Esophagus muscularis mucosa (tissue), 4 donors: ENCODE measurements around the gene FOXK1. TPM values are rescaled to one million over a fixed set of nuclear protein-coding genes. Genes with fewer than 3 reads are reported as not detected.

Experiments
- DNase-seq: peaks from one replicate; pipeline ENCODE4 v3.0.0-alpha.2; 2017; ENCODE audit errors: extremely low spot score
- H3K27ac ChIP-seq, 4 donors: fragments of 200-600 bp; sonication (generic); replicated peaks in 1 of 4; 1 replicate in 3 of 4; 2 replicates in 1 of 4; pipeline ENCODE4 v1.5.1; 2016 to 2019; ENCODE audit warnings: mild to moderate bottlenecking in 1 of 4
- H3K27me3 ChIP-seq, 4 donors: fragments of 200-600 bp; sonication (generic); one replicate each; pipeline versions ENCODE4 v1.5.1 to v1.6.0; 2016 to 2019
- H3K36me3 ChIP-seq, 4 donors: fragments of 200-600 bp; sonication (generic); one replicate each; pipeline ENCODE4 v1.5.1; 2016 to 2019
- H3K4me1 ChIP-seq, 4 donors: fragments of 200-600 bp; sonication (generic); one replicate each; pipeline ENCODE4 v1.5.1; 2016 to 2019
- H3K4me3 ChIP-seq, 4 donors: fragments of 200-600 bp; sonication (generic); 1 replicate in 2 of 4; 2 replicates in 2 of 4; pipeline ENCODE4 v1.5.1; 2016 to 2019; ENCODE audit warnings: mild to moderate bottlenecking in 4 of 4, moderate library complexity in 1 of 4
- H3K9me3 ChIP-seq, 4 donors: fragments of 200-600 bp; sonication (generic); 1 replicate in 3 of 4; 2 replicates in 1 of 4; pipeline ENCODE4 v1.5.1; 2016 to 2019
- EP300 ChIP-seq: sonication (generic); formaldehyde crosslinking; IDR thresholded peaks from one replicate; pipeline ENCODE4 v1.6.1; 2017; ENCODE audit warnings: antibody characterized with exemption
- POLR2A ChIP-seq: fragments of 450-650 bp; IDR thresholded peaks from one replicate; pipeline ENCODE4 v1.6.1; 2017; ENCODE audit warnings: antibody characterized with exemption, moderate library complexity, mild to moderate bottlenecking, low read depth
- POLR2AphosphoS5 ChIP-seq, 2 donors: sonication (generic); formaldehyde crosslinking; IDR thresholded peaks; one replicate each; pipeline ENCODE4 v1.6.1; 2017; ENCODE audit warnings: antibody characterized with exemption in 2 of 2
- WGBS: methylation state at CpG from one replicate; pipeline ENCODE4 v1.1.5; 2018; 5-methylcytosine and 5-hydroxymethylcytosine counted together
- intact Hi-C: fragments of 100-400 bp; cut with DNase I; formaldehyde crosslinking; loops from one replicate; pipeline ENCODE4 v1.15.1; 2023
- total RNA-seq, 4 donors: library from RNA; depleted of rRNA; stranded (reverse); fragments of >200 nt; gene quantifications; one replicate each; pipeline versions ENCODE4 v1.1.0 to v1.2.1, GENCODE V29; 2016
- TF ChIP-seq, protein P1 (sequence below), 3 experiments: fragments of 200-600 bp in 2 of 3; fragments of 450-650 bp in 1 of 3; sonication (generic) in 2 of 3; IDR thresholded peaks; one replicate each; pipeline ENCODE4 v1.5.1; 2017 to 2019; ENCODE audit warnings: antibody characterized with exemption in 3 of 3, mild to moderate bottlenecking in 2 of 3, moderate library complexity in 1 of 3

The FOXK1 gene
- total RNA-seq, 4 donors from 2014 or later, result 23.4 to 46.1 (median 36.3) TPM

DNA sequence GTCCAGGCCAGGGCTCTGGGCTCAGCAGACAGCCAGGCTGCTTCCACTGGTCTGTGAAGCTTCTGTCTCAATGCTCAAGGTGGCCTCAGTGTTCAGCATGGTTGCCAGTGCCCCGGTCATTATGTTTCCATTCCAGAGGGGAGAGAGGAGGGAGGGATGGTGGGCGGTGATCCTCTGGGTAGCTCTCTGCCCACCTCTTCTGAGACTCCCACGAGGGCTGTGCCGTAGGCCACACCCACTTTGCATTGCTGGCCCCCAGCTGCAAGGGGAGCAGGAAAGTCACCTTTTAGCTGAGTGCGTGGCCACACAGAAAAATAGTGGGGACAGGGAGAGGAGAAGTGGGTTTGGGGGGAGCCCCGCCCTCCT, 42.5 kb downstream of the FOXK1 start:
- Histone ChIP-seq H3K9me3 (no peaks in the 10 kb centered on the region), H3K27me3 (no peaks in the 10 kb centered on the region), H3K4me1 (peaks cover 57 to 91% (median 72%) of the 10 kb centered on the region in 4 donors), H3K4me3 (peak overlapping the region; percentile 54 to 66 (median 58)), H3K36me3 (peaks cover 0 to 16% (median 8%) of the 10 kb centered on the region in 4 donors), H3K27ac (peak overlapping the region; percentile 92 to 96 (median 93))
- 28% methylated on average over 3 of the region's 6 CpGs for WGBS
- no peak for DNase-seq
- intact Hi-C loops, result no loop called here
- TF ChIP-seq, protein P1, sequence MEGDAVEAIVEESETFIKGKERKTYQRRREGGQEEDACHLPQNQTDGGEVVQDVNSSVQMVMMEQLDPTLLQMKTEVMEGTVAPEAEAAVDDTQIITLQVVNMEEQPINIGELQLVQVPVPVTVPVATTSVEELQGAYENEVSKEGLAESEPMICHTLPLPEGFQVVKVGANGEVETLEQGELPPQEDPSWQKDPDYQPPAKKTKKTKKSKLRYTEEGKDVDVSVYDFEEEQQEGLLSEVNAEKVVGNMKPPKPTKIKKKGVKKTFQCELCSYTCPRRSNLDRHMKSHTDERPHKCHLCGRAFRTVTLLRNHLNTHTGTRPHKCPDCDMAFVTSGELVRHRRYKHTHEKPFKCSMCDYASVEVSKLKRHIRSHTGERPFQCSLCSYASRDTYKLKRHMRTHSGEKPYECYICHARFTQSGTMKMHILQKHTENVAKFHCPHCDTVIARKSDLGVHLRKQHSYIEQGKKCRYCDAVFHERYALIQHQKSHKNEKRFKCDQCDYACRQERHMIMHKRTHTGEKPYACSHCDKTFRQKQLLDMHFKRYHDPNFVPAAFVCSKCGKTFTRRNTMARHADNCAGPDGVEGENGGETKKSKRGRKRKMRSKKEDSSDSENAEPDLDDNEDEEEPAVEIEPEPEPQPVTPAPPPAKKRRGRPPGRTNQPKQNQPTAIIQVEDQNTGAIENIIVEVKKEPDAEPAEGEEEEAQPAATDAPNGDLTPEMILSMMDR (IDR thresholded peaks at IDR 0.05), result no peak
- TF ChIP-seq EP300 (no peak), POLR2A (no peak), POLR2AphosphoS5 (IDR thresholded peaks at IDR 0.05) (no peak)

DNA sequence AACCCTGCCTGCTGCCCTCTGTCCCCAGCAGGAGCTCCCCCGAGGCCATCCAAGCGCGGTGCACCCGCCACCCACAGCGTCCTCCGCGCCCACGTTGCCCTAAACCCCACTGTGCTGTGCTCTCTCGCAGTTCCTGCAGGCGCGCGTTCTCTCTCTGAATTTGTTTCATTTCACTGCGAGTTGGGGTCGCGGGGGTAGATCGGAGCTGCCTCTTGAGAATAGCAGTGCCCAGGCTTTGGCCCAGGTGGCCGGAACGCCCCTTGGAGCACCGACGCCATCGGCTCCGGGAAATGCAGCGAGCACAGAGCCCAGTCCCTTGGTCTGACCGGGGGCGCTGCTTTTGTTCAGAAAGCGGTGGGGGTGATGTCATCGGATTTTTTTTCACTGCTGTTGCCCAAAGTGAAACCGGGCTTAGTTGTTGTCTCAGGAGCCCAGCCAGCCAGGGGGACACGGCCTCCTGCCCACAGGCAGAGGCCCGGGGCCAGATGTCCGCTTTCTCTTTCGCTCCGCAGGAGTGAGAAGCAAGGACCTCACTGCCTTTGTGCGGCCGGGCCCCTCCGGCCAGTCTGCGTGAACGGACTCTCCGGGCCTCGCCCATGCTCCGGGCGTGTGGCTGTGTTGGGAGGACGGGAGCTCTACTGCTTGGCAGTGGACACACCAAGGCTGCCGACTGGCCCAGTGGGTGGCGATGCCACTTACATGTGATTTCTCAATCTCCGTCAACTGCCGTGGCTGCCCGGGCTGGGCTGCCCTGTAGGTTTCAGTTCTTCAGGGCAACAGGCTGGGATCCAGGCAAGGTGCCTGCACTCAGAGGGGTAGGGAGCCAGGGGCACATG, 43.1 kb downstream of the FOXK1 start:
- intact Hi-C loops, result no loop called here
- DNase-seq, result peak; percentile 95
- no peaks in the 10 kb centered on the region for H3K27me3 ChIP-seq
- H3K36me3 ChIP-seq, result peaks cover 0 to 16% (median 8%) of the 10 kb centered on the region in 4 donors
- H3K27ac ChIP-seq, result peak overlapping the region; percentile 92 to 96 (median 93)
- no peak for TF ChIP-seq POLR2A
- TF ChIP-seq POLR2AphosphoS5 (IDR thresholded peaks at IDR 0.05), result peak; percentile 60 to 70
- WGBS, result under 1% methylated on average over 22 of the region's 48 CpGs
- H3K4me3 ChIP-seq, result peak overlapping the region; percentile 54 to 66 (median 58)
- peaks cover 59 to 94% (median 76%) of the 10 kb centered on the region in 4 donors for H3K4me1 ChIP-seq
- H3K9me3 ChIP-seq, result no peaks in the 10 kb centered on the region

DNA sequence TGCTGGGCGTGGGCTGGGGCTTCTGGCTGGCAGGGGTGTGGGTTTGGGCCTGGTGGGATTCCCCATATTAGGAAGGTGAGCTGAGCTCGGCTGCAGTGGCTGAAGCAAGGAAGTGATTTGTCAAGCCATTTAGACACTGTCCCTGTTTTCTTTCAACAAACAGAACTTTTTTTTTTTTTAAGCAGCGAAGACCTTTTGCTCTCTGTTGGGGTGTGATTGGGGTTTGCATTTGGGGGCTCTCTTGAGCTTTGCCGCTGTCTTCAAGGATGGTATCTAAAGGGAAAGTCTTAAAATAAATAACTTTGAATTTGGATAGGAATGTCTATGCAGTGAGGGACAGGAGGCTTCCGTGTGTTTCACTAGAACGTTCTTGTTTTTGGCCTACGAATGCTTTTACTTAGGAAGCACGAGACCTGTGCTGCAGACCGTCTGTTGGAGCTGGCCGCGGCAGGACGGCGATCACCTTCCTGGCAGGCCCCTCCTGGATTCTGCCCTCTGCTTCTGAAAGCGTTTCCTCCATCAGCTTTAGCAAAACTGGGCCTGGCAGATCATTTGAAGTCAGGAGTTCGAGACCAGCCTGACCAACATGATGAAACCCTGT, 43.9 kb downstream of the FOXK1 start:
- intact Hi-C loops, result no loop called here
- Histone ChIP-seq H3K27me3 (no peaks in the 10 kb centered on the region), H3K4me3 (peak overlapping the region; percentile 54 to 66 (median 58)), H3K36me3 (peaks cover 0 to 16% (median 8%) of the 10 kb centered on the region in 4 donors), H3K27ac (peak overlapping the region; percentile 92 to 96 (median 93)), H3K9me3 (no peaks in the 10 kb centered on the region), H3K4me1 (peaks cover 62 to 89% (median 79%) of the 10 kb centered on the region in 4 donors)
- TF ChIP-seq, protein P1 (IDR thresholded peaks at IDR 0.05), result no peak
- TF ChIP-seq EP300 (no peak), POLR2AphosphoS5 (IDR thresholded peaks at IDR 0.05) (peak in 1 of 2 donors; percentile 68)
- no peak for DNase-seq
- 26% methylated on average over 14 of the region's 15 CpGs for WGBS

DNA sequence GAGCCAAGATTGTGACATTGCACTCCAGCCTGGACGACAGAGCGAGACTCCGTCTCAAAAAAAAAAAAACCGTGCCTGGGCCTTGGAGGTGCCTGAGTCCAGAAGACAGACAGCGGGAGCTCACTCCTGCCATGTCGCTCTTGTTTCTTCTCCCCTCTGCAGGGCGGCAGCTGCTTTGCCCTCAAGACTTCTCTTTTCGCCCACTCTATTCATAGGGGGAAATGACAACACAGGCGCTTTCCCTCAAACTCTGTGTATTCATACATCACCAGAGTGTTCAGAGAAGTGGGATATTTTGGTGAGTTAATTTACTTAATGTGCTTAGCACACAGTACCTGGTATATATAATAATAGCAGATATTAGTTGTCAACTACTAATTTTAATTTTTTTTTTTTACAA, 44.5 kb downstream of the FOXK1 start:
- 75% methylated on average over 9 of the region's 9 CpGs for WGBS
- intact Hi-C loops, result no loop called here
- H3K27ac ChIP-seq, result peak overlapping the region; percentile 92 to 96 (median 93)
- H3K4me1 ChIP-seq, result peaks cover 63 to 88% (median 78%) of the 10 kb centered on the region in 4 donors
- peak overlapping the region in 1 of 4 donors; percentile 56 for H3K4me3 ChIP-seq
- no peaks in the 10 kb centered on the region for H3K9me3 ChIP-seq
- H3K27me3 ChIP-seq, result no peaks in the 10 kb centered on the region
- peaks cover 0 to 16% (median 8%) of the 10 kb centered on the region in 4 donors for H3K36me3 ChIP-seq
- DNase-seq, result no peak
- TF ChIP-seq POLR2AphosphoS5 (IDR thresholded peaks at IDR 0.05), result no peak
- TF ChIP-seq POLR2A, result no peak
- TF ChIP-seq, protein P1 (IDR thresholded peaks at IDR 0.05), result no peak
- no peak for TF ChIP-seq EP300
